ENCODE measurements around the gene PDGFRB.
"Not testable (repeated sequence)": the region's sequence is repeated elsewhere in the genome, so short reads cannot be mapped to it uniquely, and the experiment has no call there.

Gene PDGFRB

GRCh38 chr5:150108711-150109514 is 46.7 kb downstream of the PDGFRB start:
- peaks cover 6% of the 10 kb centered on the region for H3K27me3 Mint-ChIP-seq
- no peaks in the 10 kb centered on the region for H3K4me1 Mint-ChIP-seq
- H3K36me3 Mint-ChIP-seq = no peaks in the 10 kb centered on the region
- H3K4me3 Mint-ChIP-seq = no peak overlapping the region
- H3K9me3 Mint-ChIP-seq = no peaks in the 10 kb centered on the region
- no peak for DNase-seq (ENCODE audit: low spot score in 2 of 2)
- no peak overlapping the region for H3K27ac Mint-ChIP-seq
- no peak for ATAC-seq (ENCODE audit: low read depth)

- H3K36me3 Mint-ChIP-seq = no peaks in the 10 kb centered on the region
- DNase-seq (ENCODE audit: low spot score in 2 of 2) (no peak), ATAC-seq (ENCODE audit: low read depth) (no peak)
- no peak overlapping the region for H3K4me3 Mint-ChIP-seq
- H3K27ac Mint-ChIP-seq = no peak overlapping the region
- peaks cover 4% of the 10 kb centered on the region for H3K4me1 Mint-ChIP-seq
- peaks cover 4% of the 10 kb centered on the region for H3K27me3 Mint-ChIP-seq
- no peaks in the 10 kb centered on the region for H3K9me3 Mint-ChIP-seq
Measured at GRCh38 chr5:150107909-150108447, 47.7 kb downstream of the PDGFRB start.

- Mint-ChIP-seq H3K36me3 (no peaks in the 10 kb centered on the region), H3K27me3 (peaks cover 2% of the 10 kb centered on the region), H3K4me1 (peaks cover 7% of the 10 kb centered on the region), H3K27ac (no peak overlapping the region), H3K4me3 (no peak overlapping the region), H3K9me3 (no peaks in the 10 kb centered on the region)
- ATAC-seq (ENCODE audit: low read depth) = no peak
- no peak for DNase-seq (ENCODE audit: low spot score in 2 of 2)
Measured at GRCh38 chr5:150106674-150107426, 48.8 kb downstream of the PDGFRB start.

- H3K27ac Mint-ChIP-seq = no peak overlapping the region
- ATAC-seq (ENCODE audit: low read depth) (no peak), DNase-seq (ENCODE audit: low spot score in 2 of 2) (no peak)
- H3K9me3 Mint-ChIP-seq = no peaks in the 10 kb centered on the region
- H3K4me1 Mint-ChIP-seq = peaks cover 7% of the 10 kb centered on the region
- no peak overlapping the region for H3K4me3 Mint-ChIP-seq
- H3K36me3 Mint-ChIP-seq = no peaks in the 10 kb centered on the region
- peaks cover 2% of the 10 kb centered on the region for H3K27me3 Mint-ChIP-seq
Measured at GRCh38 chr5:150105928-150106615, 49.6 kb downstream of the PDGFRB start.

- DNase-seq (ENCODE audit: low spot score in 2 of 2) = no peak
- H3K27me3 Mint-ChIP-seq = peaks cover 2% of the 10 kb centered on the region
- H3K36me3 Mint-ChIP-seq = no peaks in the 10 kb centered on the region
- H3K4me3 Mint-ChIP-seq = no peak overlapping the region
- no peaks in the 10 kb centered on the region for H3K9me3 Mint-ChIP-seq
- peaks cover 7% of the 10 kb centered on the region for H3K4me1 Mint-ChIP-seq
- no peak for ATAC-seq (ENCODE audit: low read depth)
- no peak overlapping the region for H3K27ac Mint-ChIP-seq
Measured at GRCh38 chr5:150104550-150104870, 51.1 kb downstream of the PDGFRB start.

- Mint-ChIP-seq H3K36me3 (no peaks in the 10 kb centered on the region), H3K4me1 (peaks cover 7% of the 10 kb centered on the region), H3K9me3 (no peaks in the 10 kb centered on the region), H3K27ac (no peak overlapping the region), H3K4me3 (no peak overlapping the region), H3K27me3 (peaks cover 2% of the 10 kb centered on the region)
- ATAC-seq (ENCODE audit: low read depth) (no peak), DNase-seq (ENCODE audit: low spot score in 2 of 2) (no peak)
Measured at GRCh38 chr5:150103678-150104549, 51.7 kb downstream of the PDGFRB start.

GRCh38 chr5:150101023-150101422 is 54.6 kb downstream of the PDGFRB start:
- Mint-ChIP-seq H3K4me3 (no peak overlapping the region), H3K27me3 (peaks cover 2% of the 10 kb centered on the region), H3K4me1 (peaks cover 8% of the 10 kb centered on the region), H3K27ac (no peak overlapping the region), H3K9me3 (no peaks in the 10 kb centered on the region), H3K36me3 (no peaks in the 10 kb centered on the region)
- DNase-seq (ENCODE audit: low spot score in 2 of 2) (no peak), ATAC-seq (ENCODE audit: low read depth) (no peak)

GRCh38 chr5:150097152-150097551 is 58.5 kb downstream of the PDGFRB start:
- peaks cover 2% of the 10 kb centered on the region for H3K4me1 Mint-ChIP-seq
- no peak for ATAC-seq (ENCODE audit: low read depth)
- H3K4me3 Mint-ChIP-seq = no peak overlapping the region
- DNase-seq (ENCODE audit: low spot score in 2 of 2) = no peak
- H3K27ac Mint-ChIP-seq = no peak overlapping the region
- peaks cover 6% of the 10 kb centered on the region for H3K27me3 Mint-ChIP-seq
- H3K36me3 Mint-ChIP-seq = no peaks in the 10 kb centered on the region
- H3K9me3 Mint-ChIP-seq = no peaks in the 10 kb centered on the region

- DNase-seq (ENCODE audit: low spot score in 2 of 2) (no peak), ATAC-seq (ENCODE audit: low read depth) (no peak)
- Mint-ChIP-seq H3K9me3 (no peaks in the 10 kb centered on the region), H3K36me3 (no peaks in the 10 kb centered on the region), H3K27me3 (peaks cover 13% of the 10 kb centered on the region), H3K4me1 (peaks cover 4% of the 10 kb centered on the region), H3K4me3 (no peak overlapping the region), H3K27ac (no peak overlapping the region)
Measured at GRCh38 chr5:150092159-150092787, 63.4 kb downstream of the PDGFRB start.

GRCh38 chr5:150085950-150086715 is 69.5 kb downstream of the PDGFRB start, which contains the start of gene CSF1R:
Gene CSF1R (minus strand): TSS chr5:150086554. CDS start chr5:150086427, 127 bp downstream.
- ATAC-seq (ENCODE audit: low read depth) = no peak
- Mint-ChIP-seq H3K27ac (no peak within 1 kb of the TSS), H3K9me3 (no peaks in the 10 kb centered on the region), H3K36me3 (no peaks in the 10 kb centered on the region), H3K4me3 (no peak within 1 kb of the TSS), H3K27me3 (peaks cover 8% of the 10 kb centered on the region), H3K4me1 (peaks cover 19% of the 10 kb centered on the region)
- no peak for DNase-seq (ENCODE audit: low spot score in 2 of 2)

GRCh38 chr5:150085191-150085912 is 70.3 kb downstream of the PDGFRB start:
- Mint-ChIP-seq H3K9me3 (no peaks in the 10 kb centered on the region), H3K36me3 (no peaks in the 10 kb centered on the region), H3K4me3 (no peak overlapping the region), H3K4me1 (peaks cover 19% of the 10 kb centered on the region), H3K27me3 (peaks cover 6% of the 10 kb centered on the region), H3K27ac (no peak overlapping the region)
- ATAC-seq (ENCODE audit: low read depth) (no peak), DNase-seq (ENCODE audit: low spot score in 2 of 2) (no peak)

- not testable (repeated sequence) for ATAC-seq (ENCODE audit: low read depth); H3K27ac Mint-ChIP-seq; H3K4me3 Mint-ChIP-seq
Measured at GRCh38 chr5:150084754-150085153, 70.9 kb downstream of the PDGFRB start.

More at GRCh38 chr5:150084754-150085153, 70.9 kb downstream of the PDGFRB start:
- not testable (repeated sequence) for H3K9me3 Mint-ChIP-seq; DNase-seq (ENCODE audit: low spot score in 2 of 2); H3K36me3 Mint-ChIP-seq; H3K27me3 Mint-ChIP-seq
- peaks cover 19% of the 10 kb centered on the region for H3K4me1 Mint-ChIP-seq
